GM23338 (cell line): Measurements from ENCODE around the gene FKBP5. TPM values are rescaled to one million over a fixed set of nuclear protein-coding genes. Genes with fewer than 3 reads are reported as not detected.

Experiments used
- ATAC-seq: fragments of 200-7000 bp; cut with Tn5 transposase; 3 replicates; pipeline ENCODE4 v1.9.1; 2020
- DNase-seq: peaks from one replicate; pipeline ENCODE4 v3.0.0-alpha.2; 2015; ENCODE audit warnings: low spot score
- H2AFZ ChIP-seq: fragments of 200-600 bp; sonication (generic); 2 replicates; pipeline ENCODE4 v1.8.0; 2016; ENCODE audit warnings: antibody characterized with exemption, mild to moderate bottlenecking, moderate library complexity
- H3F3A ChIP-seq: fragments of 200-600 bp; sonication (generic); replicated peaks from 2 replicates; pipeline ENCODE4 v1.8.0; 2017; ENCODE audit warnings: antibody characterized with exemption, mixed run types, low read depth
- H3K27ac ChIP-seq: fragments of 200-600 bp; sonication (generic); 2 replicates; pipeline ENCODE4 v1.6.1; 2016; ENCODE audit warnings: low read depth
- H3K27me3 ChIP-seq: fragments of 200-600 bp; sonication (generic); 2 replicates; pipeline ENCODE4 v1.8.0; 2016; ENCODE audit warnings: mild to moderate bottlenecking, mixed run types, moderate library complexity; ENCODE audit not compliant: insufficient read depth
- H3K36me3 ChIP-seq: fragments of 200-600 bp; sonication (generic); 2 replicates; pipeline ENCODE4 v1.8.0; 2016; ENCODE audit warnings: mild to moderate bottlenecking; ENCODE audit not compliant: insufficient read depth
- H3K4me1 ChIP-seq: fragments of 200-600 bp; sonication (generic); 2 replicates; pipeline ENCODE4 v1.8.0; 2016; ENCODE audit warnings: mild to moderate bottlenecking, moderate library complexity; ENCODE audit not compliant: insufficient read depth
- H3K4me2 ChIP-seq: fragments of 200-600 bp; sonication (generic); 2 replicates; pipeline ENCODE4 v1.7.1; 2017; ENCODE audit warnings: mixed run types
- H3K4me3 ChIP-seq: fragments of 200-600 bp; sonication (generic); 2 replicates; pipeline ENCODE4 v1.6.1; 2016; ENCODE audit warnings: mixed run types
- H3K79me2 ChIP-seq: fragments of 200-600 bp; sonication (generic); replicated peaks from 2 replicates; pipeline ENCODE4 v1.8.0; 2017; ENCODE audit warnings: mild to moderate bottlenecking; ENCODE audit not compliant: insufficient read depth
- H3K9me2 ChIP-seq: fragments of 200-600 bp; sonication (generic); 2 replicates; pipeline ENCODE4 v1.8.0; 2017; ENCODE audit not compliant: insufficient read depth
- H4K20me1 ChIP-seq: fragments of 200-600 bp; sonication (generic); replicated peaks from 2 replicates; pipeline ENCODE4 v1.8.0; 2017; ENCODE audit warnings: mild to moderate bottlenecking; ENCODE audit not compliant: insufficient read depth
- H3K27ac Mint-ChIP-seq: 2 replicates; pipeline ENCODE4 v1.8.0; 2020; ENCODE audit warnings: inconsistent platforms, mild to moderate bottlenecking, moderate library complexity, mixed read lengths
- H3K27me3 Mint-ChIP-seq: 3 replicates; pipeline ENCODE4 v1.8.0; 2022; ENCODE audit warnings: low read depth, mild to moderate bottlenecking, moderate library complexity, mixed read lengths, inconsistent platforms; ENCODE audit not compliant: insufficient read depth, poor library complexity
- H3K36me3 Mint-ChIP-seq: 3 replicates; pipeline ENCODE4 v1.8.0; 2021; ENCODE audit warnings: low read depth, mild to moderate bottlenecking, inconsistent platforms, moderate library complexity, mixed read lengths
- H3K4me1 Mint-ChIP-seq: 3 replicates; pipeline ENCODE4 v1.8.0; 2020; ENCODE audit warnings: mild to moderate bottlenecking, inconsistent platforms, mixed read lengths
- H3K4me3 Mint-ChIP-seq: 3 replicates; pipeline ENCODE4 v1.8.0; 2021; ENCODE audit warnings: moderate library complexity, mild to moderate bottlenecking, inconsistent platforms, mixed read lengths
- H3K9me3 Mint-ChIP-seq: 3 replicates; pipeline ENCODE4 v1.8.0; 2020; ENCODE audit warnings: moderate library complexity, mild to moderate bottlenecking, inconsistent platforms, mixed read lengths
- CREB1 ChIP-seq: fragments of 250-450 bp; sonication (Bioruptor Pico); IDR thresholded peaks from 2 replicates; pipeline ENCODE4 v1.5.0; 2020; ENCODE audit warnings: low read depth, mild to moderate bottlenecking, moderate library complexity
- EZH2phosphoT487 ChIP-seq: fragments of 200-600 bp; sonication (generic); IDR thresholded peaks from one replicate; pipeline ENCODE4 v1.8.1; 2018; ENCODE audit warnings: antibody characterized with exemption; ENCODE audit not compliant: unreplicated experiment
- ZNF114 ChIP-seq: fragments of 250-450 bp; sonication (Bioruptor Pico); IDR thresholded peaks from 2 replicates; pipeline ENCODE4 v1.5.0; 2020; ENCODE audit warnings: mild to moderate bottlenecking, moderate library complexity
- ZNF331 ChIP-seq: fragments of 250-450 bp; sonication (Bioruptor Pico); IDR thresholded peaks from 2 replicates; pipeline ENCODE4 v1.5.0; 2020; ENCODE audit warnings: low read depth, mild to moderate bottlenecking, moderate library complexity
- polyA plus RNA-seq: library from polyadenylated mRNA; unstranded; fragments of >200 nt; fragmentation: Nextera tagmentation; extraction: Ambion mirVana; gene quantifications from 2 replicates; pipeline ENCODE4 v1.2.1, GENCODE V29; 2016
- total RNA-seq: library from RNA; depleted of rRNA; stranded (reverse); fragments of >200 nt; shearing (Covaris generic); gene quantifications from 2 replicates; pipeline ENCODE4 v1.2.3, GENCODE V29; 2014
- TF ChIP-seq, protein P1 (sequence below), 2 experiments: fragments of 200-600 bp in 1 of 2; sonication (generic) in 1 of 2; conservative IDR thresholded peaks; 2 replicates each; pipeline versions ENCODE4 v1.5.1 to v1.6.1; 2016 to 2017; ENCODE audit warnings: antibody characterized with exemption in 2 of 2, low read depth in 2 of 2, mild to moderate bottlenecking in 2 of 2, moderate library complexity in 1 of 2
- TF ChIP-seq, protein P2 (sequence below): IDR thresholded peaks from 2 replicates; pipeline ENCODE4 v1.6.1; 2016; ENCODE audit warnings: antibody characterized with exemption
- TF ChIP-seq, protein P3 (sequence below): fragments of 250-450 bp; sonication (Bioruptor Pico); IDR thresholded peaks from 2 replicates; pipeline ENCODE4 v1.5.0; 2020; ENCODE audit warnings: mild to moderate bottlenecking, moderate library complexity
- TF ChIP-seq, protein P4 (sequence below): IDR thresholded peaks from one replicate; pipeline ENCODE4 v1.6.1; 2018; ENCODE audit warnings: antibody characterized with exemption; ENCODE audit not compliant: unreplicated experiment

The FKBP5 gene
- total and polyA plus RNA-seq, 2 experiments from 2014 or later = 19.8 to 28.6 TPM

DNA sequence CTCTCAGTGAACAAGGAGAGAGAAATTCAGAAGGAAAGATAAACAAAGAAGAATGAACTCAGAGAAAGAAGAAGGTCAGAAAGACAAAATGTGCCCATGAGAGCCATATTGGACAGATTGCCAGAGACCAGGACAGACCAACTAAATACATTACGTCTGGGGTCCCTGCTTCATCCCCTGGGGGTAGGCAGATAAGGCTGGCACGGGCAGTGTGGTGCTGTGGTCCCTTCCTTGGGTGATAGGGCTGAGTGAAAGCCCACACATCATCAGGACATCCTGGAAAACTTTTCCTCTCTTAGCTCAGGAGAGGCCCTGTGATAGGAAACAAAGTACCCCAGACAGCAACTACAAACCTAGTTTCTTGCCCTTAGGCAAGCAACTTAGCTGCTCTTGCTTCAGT, 34.9 kb upstream of the FKBP5 start:
- peaks cover 41% of the 10 kb centered on the region for H3K4me1 ChIP-seq

More for the DNA sequence above, 34.9 kb upstream of the FKBP5 start:
- Histone ChIP-seq H3K79me2 (no peaks in the 10 kb centered on the region), H4K20me1 (no peaks in the 10 kb centered on the region), H3F3A (peaks cover 18% of the 10 kb centered on the region), H3K4me3 (no peak overlapping the region), H3K4me2 (no peak overlapping the region), H3K36me3 (no peaks in the 10 kb centered on the region), H3K27me3 (peaks cover 19% of the 10 kb centered on the region), H3K9me2 (no peaks in the 10 kb centered on the region), H2AFZ (no peak overlapping the region), H3K27ac (no peak overlapping the region)
- Mint-ChIP-seq H3K9me3 (no peaks in the 10 kb centered on the region), H3K4me3 (no peak overlapping the region), H3K36me3 (no peaks in the 10 kb centered on the region; the same call in 2 of the 3 replicates), H3K27ac (no peak overlapping the region), H3K4me1 (peaks cover 58% of the 10 kb centered on the region), H3K27me3 (peaks cover 30% of the 10 kb centered on the region)
- TF ChIP-seq ZNF114 = no peak
- no peak for TF ChIP-seq ZNF331 (CRISPR knock-in tag)
- TF ChIP-seq, protein P1, sequence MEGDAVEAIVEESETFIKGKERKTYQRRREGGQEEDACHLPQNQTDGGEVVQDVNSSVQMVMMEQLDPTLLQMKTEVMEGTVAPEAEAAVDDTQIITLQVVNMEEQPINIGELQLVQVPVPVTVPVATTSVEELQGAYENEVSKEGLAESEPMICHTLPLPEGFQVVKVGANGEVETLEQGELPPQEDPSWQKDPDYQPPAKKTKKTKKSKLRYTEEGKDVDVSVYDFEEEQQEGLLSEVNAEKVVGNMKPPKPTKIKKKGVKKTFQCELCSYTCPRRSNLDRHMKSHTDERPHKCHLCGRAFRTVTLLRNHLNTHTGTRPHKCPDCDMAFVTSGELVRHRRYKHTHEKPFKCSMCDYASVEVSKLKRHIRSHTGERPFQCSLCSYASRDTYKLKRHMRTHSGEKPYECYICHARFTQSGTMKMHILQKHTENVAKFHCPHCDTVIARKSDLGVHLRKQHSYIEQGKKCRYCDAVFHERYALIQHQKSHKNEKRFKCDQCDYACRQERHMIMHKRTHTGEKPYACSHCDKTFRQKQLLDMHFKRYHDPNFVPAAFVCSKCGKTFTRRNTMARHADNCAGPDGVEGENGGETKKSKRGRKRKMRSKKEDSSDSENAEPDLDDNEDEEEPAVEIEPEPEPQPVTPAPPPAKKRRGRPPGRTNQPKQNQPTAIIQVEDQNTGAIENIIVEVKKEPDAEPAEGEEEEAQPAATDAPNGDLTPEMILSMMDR (conservative IDR thresholded peaks at IDR 0.05; ENCODE audit: low read depth in 2 of 2) = no peak
- TF ChIP-seq CREB1 (CRISPR knock-in tag) = no peak
- TF ChIP-seq, protein P2, sequence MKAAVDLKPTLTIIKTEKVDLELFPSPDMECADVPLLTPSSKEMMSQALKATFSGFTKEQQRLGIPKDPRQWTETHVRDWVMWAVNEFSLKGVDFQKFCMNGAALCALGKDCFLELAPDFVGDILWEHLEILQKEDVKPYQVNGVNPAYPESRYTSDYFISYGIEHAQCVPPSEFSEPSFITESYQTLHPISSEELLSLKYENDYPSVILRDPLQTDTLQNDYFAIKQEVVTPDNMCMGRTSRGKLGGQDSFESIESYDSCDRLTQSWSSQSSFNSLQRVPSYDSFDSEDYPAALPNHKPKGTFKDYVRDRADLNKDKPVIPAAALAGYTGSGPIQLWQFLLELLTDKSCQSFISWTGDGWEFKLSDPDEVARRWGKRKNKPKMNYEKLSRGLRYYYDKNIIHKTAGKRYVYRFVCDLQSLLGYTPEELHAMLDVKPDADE = no peak
- TF ChIP-seq, protein P3, sequence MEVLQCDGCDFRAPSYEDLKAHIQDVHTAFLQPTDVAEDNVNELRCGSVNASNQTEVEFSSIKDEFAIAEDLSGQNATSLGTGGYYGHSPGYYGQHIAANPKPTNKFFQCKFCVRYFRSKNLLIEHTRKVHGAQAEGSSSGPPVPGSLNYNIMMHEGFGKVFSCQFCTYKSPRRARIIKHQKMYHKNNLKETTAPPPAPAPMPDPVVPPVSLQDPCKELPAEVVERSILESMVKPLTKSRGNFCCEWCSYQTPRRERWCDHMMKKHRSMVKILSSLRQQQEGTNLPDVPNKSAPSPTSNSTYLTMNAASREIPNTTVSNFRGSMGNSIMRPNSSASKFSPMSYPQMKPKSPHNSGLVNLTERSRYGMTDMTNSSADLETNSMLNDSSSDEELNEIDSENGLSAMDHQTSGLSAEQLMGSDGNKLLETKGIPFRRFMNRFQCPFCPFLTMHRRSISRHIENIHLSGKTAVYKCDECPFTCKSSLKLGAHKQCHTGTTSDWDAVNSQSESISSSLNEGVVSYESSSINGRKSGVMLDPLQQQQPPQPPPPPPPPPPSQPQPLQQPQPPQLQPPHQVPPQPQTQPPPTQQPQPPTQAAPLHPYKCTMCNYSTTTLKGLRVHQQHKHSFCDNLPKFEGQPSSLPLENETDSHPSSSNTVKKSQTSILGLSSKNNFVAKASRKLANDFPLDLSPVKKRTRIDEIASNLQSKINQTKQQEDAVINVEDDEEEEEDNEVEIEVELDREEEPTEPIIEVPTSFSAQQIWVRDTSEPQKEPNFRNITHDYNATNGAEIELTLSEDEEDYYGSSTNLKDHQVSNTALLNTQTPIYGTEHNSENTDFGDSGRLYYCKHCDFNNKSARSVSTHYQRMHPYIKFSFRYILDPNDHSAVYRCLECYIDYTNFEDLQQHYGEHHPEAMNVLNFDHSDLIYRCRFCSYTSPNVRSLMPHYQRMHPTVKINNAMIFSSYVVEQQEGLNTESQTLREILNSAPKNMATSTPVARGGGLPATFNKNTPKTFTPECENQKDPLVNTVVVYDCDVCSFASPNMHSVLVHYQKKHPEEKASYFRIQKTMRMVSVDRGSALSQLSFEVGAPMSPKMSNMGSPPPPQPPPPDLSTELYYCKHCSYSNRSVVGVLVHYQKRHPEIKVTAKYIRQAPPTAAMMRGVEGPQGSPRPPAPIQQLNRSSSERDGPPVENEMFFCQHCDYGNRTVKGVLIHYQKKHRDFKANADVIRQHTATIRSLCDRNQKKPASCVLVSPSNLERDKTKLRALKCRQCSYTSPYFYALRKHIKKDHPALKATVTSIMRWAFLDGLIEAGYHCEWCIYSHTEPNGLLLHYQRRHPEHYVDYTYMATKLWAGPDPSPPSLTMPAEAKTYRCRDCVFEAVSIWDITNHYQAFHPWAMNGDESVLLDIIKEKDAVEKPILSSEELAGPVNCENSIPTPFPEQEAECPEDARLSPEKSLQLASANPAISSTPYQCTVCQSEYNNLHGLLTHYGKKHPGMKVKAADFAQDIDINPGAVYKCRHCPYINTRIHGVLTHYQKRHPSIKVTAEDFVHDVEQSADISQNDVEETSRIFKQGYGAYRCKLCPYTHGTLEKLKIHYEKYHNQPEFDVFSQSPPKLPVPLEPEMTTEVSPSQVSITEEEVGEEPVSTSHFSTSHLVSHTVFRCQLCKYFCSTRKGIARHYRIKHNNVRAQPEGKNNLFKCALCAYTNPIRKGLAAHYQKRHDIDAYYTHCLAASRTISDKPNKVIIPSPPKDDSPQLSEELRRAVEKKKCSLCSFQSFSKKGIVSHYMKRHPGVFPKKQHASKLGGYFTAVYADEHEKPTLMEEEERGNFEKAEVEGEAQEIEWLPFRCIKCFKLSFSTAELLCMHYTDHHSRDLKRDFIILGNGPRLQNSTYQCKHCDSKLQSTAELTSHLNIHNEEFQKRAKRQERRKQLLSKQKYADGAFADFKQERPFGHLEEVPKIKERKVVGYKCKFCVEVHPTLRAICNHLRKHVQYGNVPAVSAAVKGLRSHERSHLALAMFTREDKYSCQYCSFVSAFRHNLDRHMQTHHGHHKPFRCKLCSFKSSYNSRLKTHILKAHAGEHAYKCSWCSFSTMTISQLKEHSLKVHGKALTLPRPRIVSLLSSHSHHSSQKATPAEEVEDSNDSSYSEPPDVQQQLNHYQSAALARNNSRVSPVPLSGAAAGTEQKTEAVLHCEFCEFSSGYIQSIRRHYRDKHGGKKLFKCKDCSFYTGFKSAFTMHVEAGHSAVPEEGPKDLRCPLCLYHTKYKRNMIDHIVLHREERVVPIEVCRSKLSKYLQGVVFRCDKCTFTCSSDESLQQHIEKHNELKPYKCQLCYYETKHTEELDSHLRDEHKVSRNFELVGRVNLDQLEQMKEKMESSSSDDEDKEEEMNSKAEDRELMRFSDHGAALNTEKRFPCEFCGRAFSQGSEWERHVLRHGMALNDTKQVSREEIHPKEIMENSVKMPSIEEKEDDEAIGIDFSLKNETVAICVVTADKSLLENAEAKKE (CRISPR knock-in tag) = no peak
- TF ChIP-seq, protein P4, sequence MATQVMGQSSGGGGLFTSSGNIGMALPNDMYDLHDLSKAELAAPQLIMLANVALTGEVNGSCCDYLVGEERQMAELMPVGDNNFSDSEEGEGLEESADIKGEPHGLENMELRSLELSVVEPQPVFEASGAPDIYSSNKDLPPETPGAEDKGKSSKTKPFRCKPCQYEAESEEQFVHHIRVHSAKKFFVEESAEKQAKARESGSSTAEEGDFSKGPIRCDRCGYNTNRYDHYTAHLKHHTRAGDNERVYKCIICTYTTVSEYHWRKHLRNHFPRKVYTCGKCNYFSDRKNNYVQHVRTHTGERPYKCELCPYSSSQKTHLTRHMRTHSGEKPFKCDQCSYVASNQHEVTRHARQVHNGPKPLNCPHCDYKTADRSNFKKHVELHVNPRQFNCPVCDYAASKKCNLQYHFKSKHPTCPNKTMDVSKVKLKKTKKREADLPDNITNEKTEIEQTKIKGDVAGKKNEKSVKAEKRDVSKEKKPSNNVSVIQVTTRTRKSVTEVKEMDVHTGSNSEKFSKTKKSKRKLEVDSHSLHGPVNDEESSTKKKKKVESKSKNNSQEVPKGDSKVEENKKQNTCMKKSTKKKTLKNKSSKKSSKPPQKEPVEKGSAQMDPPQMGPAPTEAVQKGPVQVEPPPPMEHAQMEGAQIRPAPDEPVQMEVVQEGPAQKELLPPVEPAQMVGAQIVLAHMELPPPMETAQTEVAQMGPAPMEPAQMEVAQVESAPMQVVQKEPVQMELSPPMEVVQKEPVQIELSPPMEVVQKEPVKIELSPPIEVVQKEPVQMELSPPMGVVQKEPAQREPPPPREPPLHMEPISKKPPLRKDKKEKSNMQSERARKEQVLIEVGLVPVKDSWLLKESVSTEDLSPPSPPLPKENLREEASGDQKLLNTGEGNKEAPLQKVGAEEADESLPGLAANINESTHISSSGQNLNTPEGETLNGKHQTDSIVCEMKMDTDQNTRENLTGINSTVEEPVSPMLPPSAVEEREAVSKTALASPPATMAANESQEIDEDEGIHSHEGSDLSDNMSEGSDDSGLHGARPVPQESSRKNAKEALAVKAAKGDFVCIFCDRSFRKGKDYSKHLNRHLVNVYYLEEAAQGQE = no peak
- TF ChIP-seq EZH2phosphoT487 = no peak
- DNase-seq (no peak), ATAC-seq (no peak)
